ENCODE results near the gene ARHGAP9. TPM values are rescaled to one million over a fixed set of nuclear protein-coding genes. Genes with fewer than 3 reads are reported as not detected.

Gene ARHGAP9
- total RNA-seq, 1 donor, result 125 TPM

DNA sequence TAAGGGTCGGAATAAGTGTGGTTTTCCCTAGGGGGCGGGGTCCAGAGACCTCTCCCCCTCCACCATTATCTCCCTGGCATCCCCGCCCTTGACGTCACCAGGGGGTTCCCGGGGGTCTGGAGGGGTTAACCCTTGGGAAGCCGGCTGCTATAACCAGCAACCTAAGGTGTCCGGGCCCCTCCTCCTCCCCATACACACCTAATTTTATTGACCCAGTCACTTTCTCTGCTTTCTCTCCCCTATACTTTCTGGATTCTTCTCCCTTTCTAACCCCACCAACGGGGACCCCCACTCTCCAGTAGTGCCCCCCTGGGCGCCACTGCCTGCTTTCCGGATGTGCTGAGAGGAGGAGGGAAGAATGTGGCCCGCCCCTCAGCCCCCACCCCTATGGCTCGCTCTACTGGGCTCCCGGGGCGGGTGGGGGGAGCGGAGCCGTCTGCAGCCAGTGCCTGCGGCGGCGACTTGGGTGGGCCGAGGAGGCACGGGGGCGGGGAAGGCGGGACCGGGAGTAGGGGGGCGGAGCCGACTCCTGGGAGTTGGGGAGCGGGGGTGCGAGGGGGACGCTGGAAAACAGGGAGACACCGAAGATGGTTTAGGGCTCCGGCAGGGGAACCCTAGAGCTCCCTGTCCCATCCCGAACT, 18.3 kb downstream of the ARHGAP9 start:
- peak in 1 of 3 donors; percentile 28 for DNase-seq (ENCODE audit: low read depth in 2 of 3, low spot score in 2 of 3)

DNA sequence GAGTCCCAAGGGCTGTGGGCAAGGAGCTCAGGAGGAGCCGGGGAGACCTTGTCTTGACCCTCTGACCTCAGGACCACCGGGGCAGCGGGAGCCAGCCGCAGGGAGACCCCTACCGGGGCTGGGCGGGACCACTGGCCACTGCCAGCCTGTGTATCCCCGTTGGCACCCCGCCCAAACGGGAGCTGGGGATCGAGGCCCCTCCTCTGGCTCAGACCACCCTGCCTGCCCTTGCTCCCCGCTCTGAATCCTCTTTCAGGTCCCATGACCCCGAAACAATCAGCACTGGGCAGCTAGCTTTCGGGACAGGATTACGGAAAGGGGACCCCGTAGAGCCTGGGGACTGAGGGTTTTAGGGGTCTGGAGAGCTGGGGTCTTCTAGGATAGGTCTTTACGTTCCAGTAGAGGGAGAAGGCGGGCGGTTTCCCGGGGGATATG, 18.8 kb downstream of the ARHGAP9 start:
- no peak for DNase-seq (ENCODE audit: low read depth in 2 of 3, low spot score in 2 of 3)

DNA sequence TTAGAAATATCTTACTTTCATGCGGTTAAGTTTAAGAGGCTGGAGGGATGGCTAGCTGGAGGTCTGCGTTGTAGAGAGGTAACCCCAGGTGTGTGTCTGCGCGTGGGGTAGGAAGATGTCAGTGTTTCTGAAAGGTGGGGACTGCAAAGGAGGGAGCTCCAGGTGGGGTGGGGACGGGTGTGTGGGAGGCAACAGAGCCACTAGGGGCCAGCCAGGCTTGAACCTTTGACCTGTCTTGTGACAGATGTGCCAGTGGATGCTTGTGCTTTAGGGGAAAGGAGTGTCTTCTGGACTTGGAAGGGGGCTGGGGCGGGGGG, 19.2 kb downstream of the ARHGAP9 start:
- no peak for DNase-seq (ENCODE audit: low read depth in 2 of 3, low spot score in 2 of 3)

DNA sequence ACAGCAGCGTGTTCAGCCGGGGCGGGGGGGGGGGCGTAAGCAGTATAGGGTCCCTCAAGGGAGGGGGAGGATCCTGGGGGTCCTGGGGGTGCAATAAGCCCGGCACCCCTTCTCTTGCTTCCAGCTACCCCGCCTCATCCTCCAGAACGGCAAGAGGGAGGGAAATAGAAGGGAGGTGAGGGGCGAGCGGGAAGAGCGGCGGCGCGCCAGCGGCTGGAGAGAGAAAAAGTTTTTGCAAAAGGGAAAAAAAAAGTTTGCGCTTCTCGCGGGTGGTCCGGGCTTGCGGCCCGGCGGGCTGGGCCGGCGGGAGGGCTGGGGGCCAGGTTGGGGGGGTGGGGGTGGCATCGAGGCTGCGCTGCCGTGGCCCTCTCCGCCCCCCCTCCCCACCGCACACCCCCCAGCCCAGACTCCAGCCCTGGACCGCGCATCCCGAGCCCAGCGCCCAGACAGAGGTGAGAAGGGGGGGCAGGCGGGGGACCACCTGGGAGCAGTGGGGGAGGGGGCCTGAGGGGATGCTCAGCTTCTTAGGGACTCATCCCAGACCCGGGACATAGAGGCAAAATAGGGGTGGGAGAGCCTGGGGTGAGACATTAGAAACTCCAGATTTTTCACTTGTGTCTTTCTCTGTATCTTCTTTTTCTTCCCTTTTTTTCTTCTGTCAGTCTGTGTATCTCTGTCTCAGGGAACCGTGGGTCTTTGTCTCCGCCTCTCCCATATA, 19.8 kb downstream of the ARHGAP9 start, which contains the start of gene GLI1:
TSS of gene GLI1 (plus strand) at position 36 of the 718 bp plus-strand sequence. CDS start 3,907 bp downstream, outside the sequence.
- DNase-seq (ENCODE audit: low read depth in 2 of 3, low spot score in 2 of 3), result no peak

DNA sequence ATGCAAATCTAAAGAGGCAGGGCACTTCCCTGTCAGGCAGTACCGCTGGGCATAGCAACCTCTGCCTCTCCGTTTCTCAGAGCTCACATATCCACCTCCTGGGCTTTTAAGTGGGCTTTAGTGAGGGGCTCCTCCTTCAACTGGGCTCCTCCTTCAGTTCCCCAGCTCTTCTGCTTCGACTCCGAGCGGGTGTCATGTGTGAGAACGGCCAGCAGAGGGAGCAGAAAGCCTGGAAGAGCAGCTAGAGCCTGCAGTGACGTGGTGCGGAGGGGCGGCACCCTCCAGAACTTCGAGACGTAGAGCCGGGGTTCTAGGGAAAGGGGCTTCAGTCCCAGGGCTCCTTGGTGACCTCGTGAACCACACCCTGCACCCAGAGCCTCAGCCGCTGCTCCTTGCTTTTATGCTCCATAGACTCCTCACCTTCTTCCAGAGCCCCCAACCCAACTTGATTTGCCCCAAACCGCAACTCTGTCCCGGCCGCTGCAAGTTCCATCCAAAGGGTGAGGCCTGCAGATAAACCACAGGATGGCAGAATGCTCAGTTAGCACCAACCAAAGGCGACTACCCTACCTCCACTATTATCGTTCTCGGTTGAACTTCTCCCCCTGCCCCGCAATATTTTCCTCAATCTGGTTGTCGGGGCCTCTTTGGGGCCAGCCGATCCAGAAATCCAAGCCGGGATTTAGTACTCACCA, 20.5 kb downstream of the ARHGAP9 start:
- DNase-seq (ENCODE audit: low read depth in 2 of 3, low spot score in 2 of 3), result peak; percentile 83 to 98 (median 97)

- no peak for DNase-seq (ENCODE audit: low read depth in 2 of 3, low spot score in 2 of 3)
Measured at GRCh38 chr12:57458665-57459054, 21.0 kb downstream of the ARHGAP9 start.

- DNase-seq (ENCODE audit: low read depth in 2 of 3, low spot score in 2 of 3), result no peak
Measured at GRCh38 chr12:57456737-57457490, 22.8 kb downstream of the ARHGAP9 start.

GRCh38 chr12:57456145-57456700, 23.4 kb downstream of the ARHGAP9 start:
- peak in 1 of 3 donors; percentile 84 for DNase-seq (ENCODE audit: low read depth in 2 of 3, low spot score in 2 of 3)

DNA sequence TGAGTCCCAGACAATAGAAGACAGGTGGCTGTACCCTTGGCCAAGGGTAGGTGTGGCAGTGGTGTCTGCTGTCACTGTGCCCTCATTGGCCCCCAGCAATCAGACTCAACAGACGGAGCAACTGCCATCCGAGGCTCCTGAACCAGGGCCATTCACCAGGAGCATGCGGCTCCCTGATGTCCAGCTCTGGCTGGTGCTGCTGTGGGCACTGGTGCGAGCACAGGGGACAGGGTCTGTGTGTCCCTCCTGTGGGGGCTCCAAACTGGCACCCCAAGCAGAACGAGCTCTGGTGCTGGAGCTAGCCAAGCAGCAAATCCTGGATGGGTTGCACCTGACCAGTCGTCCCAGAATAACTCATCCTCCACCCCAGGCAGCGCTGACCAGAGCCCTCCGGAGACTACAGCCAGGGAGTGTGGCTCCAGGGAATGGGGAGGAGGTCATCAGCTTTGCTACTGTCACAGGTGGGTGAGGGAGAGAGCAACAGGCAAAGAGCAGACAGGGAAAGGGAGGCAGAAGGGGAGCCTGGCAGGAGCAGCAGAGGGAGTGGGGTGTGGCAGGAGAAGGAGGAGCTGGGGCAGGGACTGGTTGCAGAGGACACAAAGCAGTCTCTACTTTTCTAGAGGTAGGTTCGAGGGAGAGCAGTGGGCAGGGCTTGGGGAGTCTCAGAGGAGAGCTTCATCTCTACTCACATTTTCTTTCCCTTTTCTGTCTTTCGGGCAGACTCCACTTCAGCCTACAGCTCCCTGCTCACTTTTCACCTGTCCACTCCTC, 24.1 kb downstream of the ARHGAP9 start:
- no peak for DNase-seq (ENCODE audit: low read depth in 2 of 3, low spot score in 2 of 3)

DNA sequence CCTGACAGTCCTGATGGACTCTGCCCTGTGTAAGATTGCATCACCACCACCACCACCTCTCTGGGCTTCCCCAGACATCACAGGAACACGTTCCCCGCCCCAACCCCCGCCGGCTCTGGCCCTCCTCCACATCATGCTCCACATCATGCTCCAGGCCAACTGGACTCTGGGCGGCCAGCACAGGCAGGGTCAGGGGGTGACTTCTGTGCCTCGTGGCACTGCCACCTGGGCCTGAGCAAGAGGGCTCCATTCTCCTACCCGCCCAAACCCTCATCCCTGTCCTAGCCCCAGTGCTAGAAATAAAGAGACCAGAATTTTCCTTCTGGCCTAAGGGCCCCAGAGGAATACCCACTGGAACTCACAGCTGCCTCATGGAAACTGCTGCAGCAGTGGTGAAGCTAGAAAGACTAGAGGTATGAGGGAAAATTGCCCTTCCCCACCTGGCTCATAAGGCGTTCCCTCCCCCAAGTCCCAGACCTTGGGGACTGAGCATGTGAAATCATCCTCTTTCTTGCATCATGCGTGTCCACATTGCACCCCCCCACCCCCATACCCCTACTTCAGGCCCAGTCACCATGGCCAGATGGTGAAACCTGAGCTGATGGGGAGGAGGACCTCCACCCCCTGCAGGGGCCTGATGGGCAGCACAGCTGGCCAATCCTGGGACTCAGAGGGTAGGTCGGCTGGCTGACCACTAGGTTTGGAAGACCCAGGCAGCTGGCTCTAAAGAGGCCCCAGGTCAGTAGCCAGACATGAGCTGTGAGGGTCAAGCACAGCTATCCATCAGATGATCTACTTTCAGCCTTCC, 24.9 kb downstream of the ARHGAP9 start, which contains the start of gene INHBE:
TSS of gene INHBE (plus strand) at position 742 of the 808 bp plus-strand sequence. CDS start 230 bp downstream, outside the sequence.
- no peak for DNase-seq (ENCODE audit: low read depth in 2 of 3, low spot score in 2 of 3)

DNA sequence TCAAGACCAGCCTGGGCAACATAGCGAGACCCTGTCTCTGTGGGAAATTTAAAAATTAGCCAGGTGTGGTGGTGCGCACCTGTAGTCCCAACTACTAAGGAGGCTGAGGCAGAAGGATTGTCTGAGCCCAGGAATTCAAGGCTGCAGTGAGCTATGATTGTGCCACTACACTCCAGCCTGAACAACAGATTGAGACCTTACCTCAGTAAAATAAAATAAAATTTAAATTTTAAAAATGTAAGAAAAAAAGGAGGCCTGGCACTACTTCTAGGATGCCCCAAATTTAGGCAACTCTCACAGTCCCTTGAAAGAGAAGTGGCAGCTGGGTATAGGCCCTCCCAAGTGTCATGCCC, 25.5 kb downstream of the ARHGAP9 start:
- no peak for DNase-seq (ENCODE audit: low read depth in 2 of 3, low spot score in 2 of 3)

- peak in 1 of 3 donors; percentile 70 for DNase-seq (ENCODE audit: low read depth in 2 of 3, low spot score in 2 of 3)
Measured at GRCh38 chr12:57452937-57453509, 26.6 kb downstream of the ARHGAP9 start.

DNA sequence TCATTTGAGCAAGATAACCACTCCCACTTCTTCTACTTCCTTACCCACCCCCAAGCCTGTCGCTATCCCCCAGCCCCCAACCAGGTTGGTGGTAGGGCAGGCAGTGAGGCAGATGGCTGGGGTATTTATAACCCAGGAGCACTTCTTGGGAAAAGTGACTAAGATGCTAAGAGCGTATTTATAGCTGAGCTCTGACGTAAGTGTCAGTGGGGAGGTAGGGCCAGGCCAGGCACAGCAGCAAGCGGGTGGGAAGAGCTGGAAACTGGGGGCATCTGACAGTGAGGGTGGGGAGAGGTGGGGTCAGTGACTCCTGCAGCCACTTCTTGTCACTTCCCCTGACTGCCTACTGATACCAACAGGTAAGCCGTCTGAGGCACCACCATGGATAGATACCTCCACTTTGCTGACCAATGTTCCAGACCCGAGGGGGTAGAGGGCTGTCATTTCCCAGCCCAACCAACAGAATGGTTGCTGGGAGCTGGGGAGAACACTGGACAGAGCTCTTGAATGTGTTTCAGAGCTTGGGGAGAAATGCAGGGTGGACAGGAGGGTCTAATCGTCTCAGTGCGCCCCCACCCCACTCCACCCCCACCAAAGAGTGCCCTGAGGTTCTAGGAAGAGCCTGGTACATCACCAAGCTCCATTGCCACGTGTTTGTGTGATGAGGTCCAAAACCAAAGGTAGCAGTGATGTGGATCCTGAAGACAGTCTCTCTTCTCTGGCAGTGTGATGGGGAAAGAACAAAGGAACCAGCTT, 27.3 kb downstream of the ARHGAP9 start:
- DNase-seq (ENCODE audit: low read depth in 2 of 3, low spot score in 2 of 3), result no peak

DNA sequence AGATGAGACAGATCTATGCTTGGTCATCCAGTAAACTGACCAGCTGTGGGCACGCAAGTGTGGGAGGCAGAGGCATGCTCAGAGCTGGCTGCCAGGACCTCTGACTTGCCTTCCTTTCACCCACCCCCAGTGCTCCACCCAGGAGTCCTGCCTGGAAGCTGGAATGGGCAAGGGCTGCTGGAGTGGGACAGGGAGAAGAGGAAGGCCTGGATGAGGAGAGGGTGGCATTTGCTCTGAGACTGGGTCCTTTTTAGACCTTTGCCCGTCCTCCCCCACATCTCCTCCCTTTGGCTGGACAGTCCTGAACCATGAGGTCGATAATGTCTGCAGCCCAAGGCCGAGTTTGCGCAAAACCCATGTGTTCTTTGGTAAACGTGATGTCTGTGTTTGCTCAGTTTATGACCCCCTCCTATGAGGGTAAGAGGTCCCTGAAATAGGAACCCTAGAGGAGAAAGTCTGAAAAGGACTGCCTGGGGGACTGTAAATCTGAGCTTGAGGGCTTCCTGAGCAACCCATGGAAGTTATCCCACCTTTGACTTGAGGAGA, 28.4 kb downstream of the ARHGAP9 start:
- DNase-seq (ENCODE audit: low read depth in 2 of 3, low spot score in 2 of 3), result no peak

- no peak for DNase-seq (ENCODE audit: low read depth in 2 of 3, low spot score in 2 of 3)
Measured at GRCh38 chr12:57450057-57450456, 29.6 kb downstream of the ARHGAP9 start.

DNA sequence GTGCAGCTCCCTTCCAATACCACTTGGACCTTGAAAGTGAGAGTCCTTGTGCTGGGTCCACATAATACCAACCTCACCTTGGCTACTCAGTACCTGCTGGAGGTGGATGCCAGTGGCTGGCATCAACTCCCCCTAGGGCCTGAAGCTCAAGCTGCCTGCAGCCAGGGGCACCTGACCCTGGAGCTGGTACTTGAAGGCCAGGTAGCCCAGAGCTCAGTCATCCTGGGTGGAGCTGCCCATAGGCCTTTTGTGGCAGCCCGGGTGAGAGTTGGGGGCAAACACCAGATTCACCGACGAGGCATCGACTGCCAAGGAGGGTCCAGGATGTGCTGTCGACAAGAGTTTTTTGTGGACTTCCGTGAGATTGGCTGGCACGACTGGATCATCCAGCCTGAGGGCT, 30.3 kb downstream of the ARHGAP9 start:
- no peak for DNase-seq (ENCODE audit: low read depth in 2 of 3, low spot score in 2 of 3)

DNA sequence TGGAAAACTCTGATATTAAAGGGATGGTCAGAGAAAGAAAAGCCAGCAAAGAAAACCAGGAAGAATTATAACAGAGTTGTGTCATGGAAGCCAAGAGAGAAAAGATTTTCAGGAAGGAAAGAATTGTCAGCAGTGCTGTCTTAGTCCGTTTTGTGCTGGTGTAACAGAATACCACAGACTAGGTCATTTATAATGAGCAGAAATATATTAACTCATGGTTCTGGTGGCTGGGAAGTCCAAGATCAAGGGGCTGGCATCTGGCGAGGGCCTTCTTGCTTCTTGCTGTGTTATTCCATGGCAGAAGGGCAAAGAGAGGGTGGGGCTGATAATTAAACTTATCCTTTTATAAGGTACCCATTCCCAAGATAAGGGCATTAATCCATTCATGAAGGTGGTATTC, 31.0 kb downstream of the ARHGAP9 start:
- no peak for DNase-seq (ENCODE audit: low read depth in 2 of 3, low spot score in 2 of 3)
